Measurements from ENCODE around the gene RIMS3. TPM values are rescaled to one million over a fixed set of nuclear protein-coding genes. Genes with fewer than 3 reads are reported as not detected.
"Not testable (repeated sequence)": the region's sequence is repeated elsewhere in the genome, so short reads cannot be mapped to it uniquely, and the experiment has no call there.

Gene RIMS3
- total and polyA plus RNA-seq, 8 donors: 1.3 to 5.0 (median 1.8) TPM

- no peak for TF ChIP-seq CTCF (IDR thresholded peaks at IDR 0.05)
- H3K27me3 ChIP-seq: no peaks in the 10 kb centered on the region
- no peaks in the 10 kb centered on the region for H3K9me3 ChIP-seq
- intact Hi-C loops (cut with DNase I): no loop called here
- no peak overlapping the region for H3K27ac ChIP-seq
- peaks cover 10 to 72% of the 10 kb centered on the region in 2 donors for H3K4me1 ChIP-seq
- no peak for DNase-seq
- H3K36me3 ChIP-seq: no peaks in the 10 kb centered on the region
- ATAC-seq: no peak
- no peak overlapping the region for H3K4me3 ChIP-seq
Measured at GRCh38 chr1:40704817-40705733, 39.6 kb upstream of the RIMS3 start.

- peak; percentile 90 for ATAC-seq
- Histone ChIP-seq H3K36me3 (no peaks in the 10 kb centered on the region), H3K4me3 (no peak overlapping the region), H3K4me1 (peaks cover 5 to 71% of the 10 kb centered on the region in 2 donors), H3K9me3 (no peaks in the 10 kb centered on the region), H3K27ac (peak overlapping the region; percentile 1 to 30), H3K27me3 (no peaks in the 10 kb centered on the region)
- intact Hi-C loops (cut with DNase I): no loop called here
- no peak for TF ChIP-seq CTCF (IDR thresholded peaks at IDR 0.05)
- DNase-seq: no peak
Measured at GRCh38 chr1:40703316-40703715, 37.8 kb upstream of the RIMS3 start.

- H3K36me3 ChIP-seq; H3K4me3 ChIP-seq; ATAC-seq; H3K27me3 ChIP-seq; H3K9me3 ChIP-seq; DNase-seq; intact Hi-C loops (cut with DNase I); H3K27ac ChIP-seq: not testable (repeated sequence)
- H3K4me1 ChIP-seq: peaks cover 3 to 71% of the 10 kb centered on the region in 2 donors
Measured at GRCh38 chr1:40702810-40703209, 37.3 kb upstream of the RIMS3 start.

GRCh38 chr1:40701684-40702083, 36.2 kb upstream of the RIMS3 start:
- H3K36me3 ChIP-seq: no peaks in the 10 kb centered on the region
- no peaks in the 10 kb centered on the region for H3K9me3 ChIP-seq
- H3K27me3 ChIP-seq: no peaks in the 10 kb centered on the region
- DNase-seq (no peak), ATAC-seq (no peak)
- peaks cover 3 to 81% of the 10 kb centered on the region in 2 donors for H3K4me1 ChIP-seq
- H3K4me3 ChIP-seq: no peak overlapping the region
- intact Hi-C loops (cut with DNase I): no loop called here
- no peak overlapping the region for H3K27ac ChIP-seq
- TF ChIP-seq CTCF (IDR thresholded peaks at IDR 0.05): no peak

GRCh38 chr1:40699787-40700186, 34.3 kb upstream of the RIMS3 start:
- Histone ChIP-seq H3K36me3 (no peaks in the 10 kb centered on the region), H3K27ac (no peak overlapping the region), H3K4me1 (peaks cover 0 to 94% of the 10 kb centered on the region in 2 donors), H3K9me3 (no peaks in the 10 kb centered on the region), H3K27me3 (no peaks in the 10 kb centered on the region), H3K4me3 (no peak overlapping the region)
- ATAC-seq (no peak), DNase-seq (no peak)
- no peak for TF ChIP-seq CTCF (IDR thresholded peaks at IDR 0.05)
- intact Hi-C loops (cut with DNase I): no loop called here
